HEK293T (cell line): ENCODE results near the gene IL6R.

Experiments
- CTCF ChIA-PET: fragments of 350-600 bp; formaldehyde crosslinking; extraction: SDS; loops from one replicate; lab custom pipeline; 2021; ENCODE audit warnings: antibody characterized with exemption, inconsistent platforms; lab: Yijun Ruan, JAX
- POLR2A ChIA-PET: fragments of 350-600 bp; formaldehyde crosslinking; extraction: SDS; loops from one replicate; lab custom pipeline; 2020; ENCODE audit warnings: antibody characterized with exemption, inconsistent platforms; lab: Yijun Ruan, JAX
- DNase-seq: peaks from one replicate; pipeline ENCODE4 v3.0.0; 2012; ENCODE audit warnings: mixed read lengths; ENCODE audit errors: extremely low spot score
- ARNT ChIP-seq: fragments of 450-650 bp; IDR thresholded peaks from 2 replicates; pipeline ENCODE4 v1.6.1; 2017; ENCODE audit warnings: mild to moderate bottlenecking
- BHLHE40 ChIP-seq: fragments of 450-650 bp; IDR thresholded peaks from 2 replicates; pipeline ENCODE4 v1.6.1; 2016; ENCODE audit warnings: mild to moderate bottlenecking, moderate library complexity, borderline replicate concordance
- CTBP1 ChIP-seq: fragments of 450-650 bp; IDR thresholded peaks from 2 replicates; pipeline ENCODE4 v1.6.1; 2016; ENCODE audit warnings: borderline replicate concordance
- ELF4 ChIP-seq: fragments of 450-650 bp; IDR thresholded peaks from 2 replicates; pipeline ENCODE4 v1.6.1; 2017; ENCODE audit warnings: antibody characterized with exemption
- FOXA1 ChIP-seq: fragments of 450-650 bp; IDR thresholded peaks from 2 replicates; pipeline ENCODE4 v1.6.1; 2016; ENCODE audit warnings: mild to moderate bottlenecking
- FOXK2 ChIP-seq: fragments of 450-650 bp; IDR thresholded peaks from 2 replicates; pipeline ENCODE4 v1.6.1; 2016; ENCODE audit warnings: mild to moderate bottlenecking
- FOXM1 ChIP-seq: fragments of 450-650 bp; IDR thresholded peaks from 2 replicates; pipeline ENCODE4 v1.6.1; 2017; ENCODE audit warnings: mild to moderate bottlenecking, borderline replicate concordance
- HDGF ChIP-seq: fragments of 450-650 bp; IDR thresholded peaks from 2 replicates; pipeline ENCODE4 v1.6.1; 2017; ENCODE audit warnings: antibody characterized with exemption, borderline replicate concordance
- L3MBTL2 ChIP-seq: fragments of 450-650 bp; conservative IDR thresholded peaks from 2 replicates; pipeline ENCODE4 v1.6.1; 2016; ENCODE audit warnings: mild to moderate bottlenecking
- LEF1 ChIP-seq: fragments of 450-650 bp; IDR thresholded peaks from 2 replicates; pipeline ENCODE4 v1.6.1; 2017; ENCODE audit warnings: mild to moderate bottlenecking, borderline replicate concordance
- NFRKB ChIP-seq: fragments of 450-650 bp; IDR thresholded peaks from 2 replicates; pipeline ENCODE4 v1.6.1; 2016; ENCODE audit warnings: mild to moderate bottlenecking, moderate library complexity
- PKNOX1 ChIP-seq: fragments of 450-650 bp; IDR thresholded peaks from 2 replicates; pipeline ENCODE4 v1.6.1; 2016
- SP1 ChIP-seq: fragments of 450-650 bp; IDR thresholded peaks from 2 replicates; pipeline ENCODE4 v1.6.1; 2017
- SUZ12 ChIP-seq: fragments of 450-650 bp; IDR thresholded peaks from 2 replicates; pipeline ENCODE4 v1.6.1; 2016; ENCODE audit warnings: mild to moderate bottlenecking
- TARDBP ChIP-seq: fragments of 450-650 bp; IDR thresholded peaks from 2 replicates; pipeline ENCODE4 v1.6.1; 2016
- ZNF384 ChIP-seq: fragments of 450-650 bp; IDR thresholded peaks from 2 replicates; pipeline ENCODE4 v1.6.1; 2016

Gene IL6R

GRCh38 chr1:154425172-154425571 is 20.0 kb downstream of the IL6R start:
- TF ChIP-seq TARDBP = no peak
- TF ChIP-seq PKNOX1 = no peak
- no peak for TF ChIP-seq ZNF384
- TF ChIP-seq CTBP1 = no peak
- TF ChIP-seq FOXM1 = no peak
- TF ChIP-seq L3MBTL2 = no peak
- TF ChIP-seq ELF4 = no peak
- TF ChIP-seq HDGF = no peak
- DNase-seq = no peak
- POLR2A ChIA-PET = no interaction called here
- CTCF ChIA-PET = no interaction called here

GRCh38 chr1:154427173-154428139 is 22.3 kb downstream of the IL6R start:
- DNase-seq = no peak
- ChIA-PET CTCF (no interaction called here), POLR2A (no interaction called here)

GRCh38 chr1:154429118-154429517 is 24.0 kb downstream of the IL6R start:
- POLR2A ChIA-PET = no interaction called here
- TF ChIP-seq FOXM1 (no peak), HDGF (no peak), BHLHE40 (no peak), LEF1 (no peak), FOXA1 (no peak), L3MBTL2 (no peak), SP1 (no peak), SUZ12 (no peak), ARNT (no peak), CTBP1 (no peak), ZNF384 (no peak), ELF4 (no peak), FOXK2 (no peak), TARDBP (no peak), PKNOX1 (no peak), NFRKB (no peak)
- CTCF ChIA-PET = no interaction called here
- DNase-seq = no peak

More at GRCh38 chr1:154427173-154428139, 22.3 kb downstream of the IL6R start:
- TF ChIP-seq ELF4 (no peak), SP1 (no peak), PKNOX1 (no peak), FOXK2 (no peak), LEF1 (no peak), HDGF (no peak), ARNT (no peak), NFRKB (no peak), L3MBTL2 (no peak), CTBP1 (no peak), FOXA1 (no peak), SUZ12 (no peak), BHLHE40 (no peak), TARDBP (no peak), ZNF384 (no peak), FOXM1 (no peak)

- TF ChIP-seq NFRKB (no peak), SP1 (no peak), ARNT (no peak)
- DNase-seq = no peak
- POLR2A ChIA-PET = no interaction called here
- CTCF ChIA-PET = interaction anchor here (0.5 kb wide), 1 partner anchor 20 kb away, joined by 5 read pairs; no protein-coding TSS in a partner anchor
Observed at GRCh38 chr1:154429841-154430611, 24.9 kb downstream of the IL6R start.

- ChIA-PET POLR2A (no interaction called here), CTCF (interaction anchor here (0.6 kb wide), 1 partner anchor 36 kb away, joined by 5 read pairs; no protein-coding TSS in a partner anchor)
- TF ChIP-seq ELF4 (no peak), FOXM1 (no peak), LEF1 (no peak), NFRKB (no peak), CTBP1 (no peak), ZNF384 (no peak), HDGF (no peak), TARDBP (no peak), PKNOX1 (no peak), L3MBTL2 (no peak), BHLHE40 (no peak), SUZ12 (no peak), FOXK2 (no peak), SP1 (no peak), ARNT (no peak), FOXA1 (no peak)
- no peak for DNase-seq
Observed at GRCh38 chr1:154430903-154431302, 25.8 kb downstream of the IL6R start.
